Dermis lymphatic vessel endothelial cell (primary cell): Measurements from ENCODE around the gene PTPN11. TPM values are rescaled to one million over a fixed set of nuclear protein-coding genes. Genes with fewer than 3 reads are reported as not detected.

ENCODE experiments used
- total RNA-seq: library from RNA; depleted of rRNA; stranded (reverse); fragments of >200 nt; gene quantifications from 2 replicates; pipeline ENCODE4 v1.2.1, GENCODE V29; 2014

Gene PTPN11
- total RNA-seq: 64.0 and 71.9 TPM in 2 replicates

DNA sequence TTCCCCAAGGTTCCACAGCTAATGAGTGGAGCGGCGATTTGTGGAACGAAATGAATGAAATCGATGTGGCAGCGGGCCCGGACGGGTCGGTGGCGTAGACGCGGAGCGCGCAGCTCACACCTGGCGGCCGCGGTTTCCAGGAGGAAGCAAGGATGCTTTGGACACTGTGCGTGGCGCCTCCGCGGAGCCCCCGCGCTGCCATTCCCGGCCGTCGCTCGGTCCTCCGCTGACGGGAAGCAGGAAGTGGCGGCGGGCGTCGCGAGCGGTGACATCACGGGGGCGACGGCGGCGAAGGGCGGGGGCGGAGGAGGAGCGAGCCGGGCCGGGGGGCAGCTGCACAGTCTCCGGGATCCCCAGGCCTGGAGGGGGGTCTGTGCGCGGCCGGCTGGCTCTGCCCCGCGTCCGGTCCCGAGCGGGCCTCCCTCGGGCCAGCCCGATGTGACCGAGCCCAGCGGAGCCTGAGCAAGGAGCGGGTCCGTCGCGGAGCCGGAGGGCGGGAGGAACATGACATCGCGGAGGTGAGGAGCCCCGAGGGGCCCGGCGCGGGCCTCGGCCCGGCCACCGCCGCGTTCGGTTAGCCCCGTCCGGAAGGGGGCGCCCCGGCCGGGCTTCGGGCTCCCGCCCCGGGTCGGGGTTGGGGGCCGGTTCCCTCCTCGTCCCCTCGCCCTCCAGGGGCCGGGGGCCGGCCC is at the start of gene PTPN11:
Gene PTPN11, plus strand, starts transcription at position 340 of the 689 bp plus-strand sequence. Its CDS starts 165 bp downstream, at position 505.

DNA sequence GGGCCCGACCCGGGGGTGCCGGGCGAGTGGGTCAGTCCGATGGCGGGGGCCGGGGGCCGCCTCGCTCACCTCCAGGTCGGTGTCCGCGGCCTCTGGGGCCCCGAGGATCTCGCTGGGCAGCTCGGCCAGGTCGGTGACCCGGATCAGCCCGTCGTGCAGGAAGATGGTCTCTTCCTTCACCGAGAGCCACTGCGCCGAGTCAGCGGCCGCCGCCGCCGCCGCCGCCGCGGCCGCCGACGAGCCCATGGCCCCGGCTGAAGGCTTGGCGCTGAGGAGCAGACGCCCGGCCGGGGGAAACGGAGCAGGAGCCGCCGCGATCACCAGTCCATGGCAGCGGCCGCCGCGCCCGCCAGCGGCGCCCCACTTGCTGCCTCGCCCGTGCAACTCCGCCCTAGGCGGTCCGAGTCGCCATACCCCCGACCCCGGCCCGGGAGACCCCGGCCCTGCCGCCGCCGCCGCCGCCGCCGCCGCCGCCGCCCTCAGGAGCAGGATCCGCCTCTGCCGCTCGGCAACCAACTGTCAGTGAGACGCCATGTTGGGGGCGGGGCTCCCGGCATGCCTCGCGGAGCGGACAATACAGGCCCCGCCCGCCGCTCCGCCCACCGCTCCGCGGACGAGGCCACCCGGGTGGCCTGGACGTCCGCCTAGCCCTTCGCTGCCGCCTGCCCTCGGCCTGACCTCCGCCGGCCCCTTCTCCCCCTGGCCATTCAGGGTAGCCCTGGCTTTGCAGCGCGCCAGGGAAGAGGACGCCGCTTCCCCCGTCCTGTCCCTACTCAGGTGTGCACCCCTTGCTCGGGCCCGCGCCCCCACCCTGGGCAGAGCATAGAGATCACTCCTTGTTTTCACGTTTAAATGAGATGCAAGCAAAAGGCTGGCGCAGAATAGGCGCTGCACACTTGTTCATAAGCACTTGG is 36.6 kb upstream of the PTPN11 start, which contains the start of gene HECTD4:
Gene HECTD4, minus strand, starts transcription at position 549 of the 914 bp plus-strand sequence. Its CDS starts 303 bp downstream, at position 246.

GRCh38 chr12:112409064-112409905 is 9.5 kb upstream of the PTPN11 start, which contains the start of gene RPL6:
Gene RPL6, minus strand, starts transcription at chr12:112409605. Its CDS starts 949 bp downstream, at chr12:112408656.

Other genes starting within 250 kb of the PTPN11 start
- gene HECTD4, start 36.5 kb upstream of the PTPN11 start, total RNA-seq: 13.0 and 16.2 TPM in 2 replicates
- 496 and 798 TPM in 2 replicates for gene RPL6, start 9.3 kb upstream of the PTPN11 start, total RNA-seq